HT1080 (cell line): ENCODE measurements around the gene ELMO1. TPM values are rescaled to one million over a fixed set of nuclear protein-coding genes. Genes with fewer than 3 reads are reported as not detected.

ENCODE experiments used
- DNase-seq: peaks from one replicate; pipeline ENCODE4 v3.0.0-alpha.2; 2015; ENCODE audit warnings: low read depth
- total RNA-seq: library from RNA; depleted of rRNA; stranded (reverse); fragments of >200 nt; shearing (Covaris generic); gene quantifications from 2 replicates; pipeline ENCODE4 v1.2.3, GENCODE V29; 2014

The ELMO1 gene
- total RNA-seq, 1 experiment from 2014 or later, result 12.3 TPM

DNA sequence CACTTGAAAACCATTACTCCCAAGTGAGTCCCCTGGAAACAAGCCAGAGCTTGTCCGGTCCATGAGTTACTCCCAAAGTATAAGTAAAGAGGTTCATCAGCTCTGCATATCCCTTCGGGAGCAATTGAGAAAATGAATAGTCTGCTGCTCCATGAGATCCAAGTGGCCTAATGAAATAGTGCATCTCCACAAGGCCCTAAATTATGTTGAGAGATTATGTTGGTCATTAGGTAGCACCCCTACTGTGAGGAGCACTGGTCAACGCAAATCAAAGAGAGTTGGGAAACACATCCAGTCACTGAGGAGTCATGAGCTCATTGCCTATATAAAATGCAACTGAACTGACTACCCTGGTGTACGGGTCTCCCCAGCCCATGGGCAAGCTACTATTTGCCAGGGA, 518.9 kb downstream of the ELMO1 start:
- DNase-seq, result no peak

GRCh38 chr7:36928718-36929117, 519.9 kb downstream of the ELMO1 start:
- no peak for DNase-seq

DNA sequence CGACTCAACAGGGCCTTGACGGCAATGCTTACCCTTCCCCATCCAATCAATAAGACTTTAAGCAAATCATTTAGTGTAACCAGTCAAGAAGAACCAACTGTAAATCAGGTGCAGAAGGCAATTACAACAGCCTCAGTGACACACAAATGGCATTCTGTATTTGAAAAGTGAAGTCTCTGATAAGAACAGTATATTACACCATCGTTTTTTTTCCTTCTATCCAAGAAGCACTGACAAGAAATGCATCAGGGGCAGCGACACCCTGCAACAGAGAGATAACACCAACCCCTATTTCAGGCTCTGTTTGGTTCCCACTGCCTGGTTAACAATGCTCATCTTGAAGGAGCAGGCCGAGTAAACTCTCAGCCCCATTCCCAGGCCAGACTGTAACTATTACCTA, 520.4 kb downstream of the ELMO1 start:
- DNase-seq, result no peak

- no peak for DNase-seq
Measured at GRCh38 chr7:36925691-36926090, 523.0 kb downstream of the ELMO1 start.

GRCh38 chr7:36925207-36925606, 523.5 kb downstream of the ELMO1 start:
- DNase-seq, result no peak

DNA sequence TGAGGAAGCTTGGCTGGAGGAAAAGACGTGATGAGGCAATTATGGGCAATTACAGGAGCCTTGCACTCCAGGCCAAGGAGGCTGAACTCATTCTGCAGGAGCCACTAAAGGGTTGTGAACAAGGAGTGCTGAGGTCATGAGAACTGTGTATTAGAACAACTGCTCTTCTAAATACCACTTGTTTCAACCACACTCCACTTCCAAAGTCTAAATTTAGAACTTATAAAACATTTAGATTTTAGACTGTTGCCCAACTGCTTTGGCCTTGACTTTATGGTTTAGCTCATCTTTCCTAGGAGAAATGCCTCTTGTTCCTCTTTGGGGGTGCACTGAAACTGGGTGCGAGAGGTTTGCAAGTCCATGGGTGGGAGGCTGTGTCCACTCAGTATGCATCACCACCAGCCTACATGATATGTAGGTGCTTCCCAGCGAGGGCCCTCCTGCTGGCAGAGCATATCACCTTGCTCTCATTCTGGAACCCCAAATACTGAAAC, 524.7 kb downstream of the ELMO1 start:
- DNase-seq, result no peak

- no peak for DNase-seq
Measured at GRCh38 chr7:36923185-36923584, 525.5 kb downstream of the ELMO1 start.

- no peak for DNase-seq
Measured at GRCh38 chr7:36920433-36920832, 528.2 kb downstream of the ELMO1 start.

- no peak for DNase-seq
Measured at GRCh38 chr7:36919738-36920137, 528.9 kb downstream of the ELMO1 start.

DNA sequence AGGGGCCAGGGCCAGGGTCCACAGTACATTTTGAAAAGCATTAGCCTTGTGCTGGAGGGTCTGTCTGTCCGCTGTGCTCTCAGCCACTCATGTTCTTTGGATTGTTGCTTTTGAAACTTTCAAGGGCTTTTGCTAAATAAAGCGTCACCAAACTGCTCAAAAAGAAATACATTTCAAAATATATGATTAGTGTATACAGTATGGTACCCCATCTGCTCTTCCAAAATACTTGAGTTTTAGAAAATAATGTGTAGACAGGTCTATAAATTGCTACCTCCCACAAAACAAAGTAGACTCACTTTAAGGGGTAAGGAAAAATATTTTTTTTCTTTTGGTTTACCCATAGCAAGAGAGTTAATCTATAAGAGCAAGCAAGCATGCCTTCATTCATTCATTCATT, 530.1 kb downstream of the ELMO1 start:
- no peak for DNase-seq

- DNase-seq, result no peak
Measured at GRCh38 chr7:36916619-36917018, 532.0 kb downstream of the ELMO1 start.

DNA sequence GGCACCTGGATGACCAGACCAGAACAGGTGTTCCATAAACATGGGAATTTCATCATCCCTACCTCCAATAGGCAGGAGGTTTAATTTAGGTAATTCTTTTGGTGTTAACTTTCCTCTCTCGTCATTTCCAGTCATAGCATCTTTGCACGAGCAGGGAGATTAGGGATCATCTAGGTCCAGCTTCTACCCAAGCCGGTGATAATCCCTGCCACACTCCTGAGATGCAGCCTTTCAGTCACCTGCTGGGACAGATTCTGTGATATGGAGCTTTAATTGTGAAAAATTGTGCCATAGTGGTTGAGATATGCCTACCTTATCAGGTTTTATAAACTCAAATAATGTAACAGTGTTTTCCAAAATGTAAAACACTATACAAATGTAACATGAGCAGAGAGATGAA, 532.5 kb downstream of the ELMO1 start:
- no peak for DNase-seq

DNA sequence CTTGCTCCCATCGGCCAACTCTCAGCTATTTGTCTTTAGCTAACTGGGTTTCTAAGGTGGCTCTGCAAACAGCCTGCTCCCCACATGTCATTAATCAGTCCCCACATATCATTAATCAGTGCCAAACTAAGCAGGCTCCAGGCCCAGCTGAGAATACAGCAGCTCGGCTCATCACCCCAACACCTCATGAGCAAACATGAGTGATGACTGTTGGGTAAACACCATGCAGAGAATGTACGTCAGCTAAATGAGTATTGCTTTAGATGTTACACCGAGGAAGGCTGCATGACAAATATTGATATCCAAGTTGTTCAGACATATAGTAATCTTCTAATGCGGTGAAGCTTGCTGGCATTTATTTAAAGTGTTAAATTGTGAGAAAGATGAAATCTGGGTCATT, 536.9 kb downstream of the ELMO1 start:
- no peak for DNase-seq

DNA sequence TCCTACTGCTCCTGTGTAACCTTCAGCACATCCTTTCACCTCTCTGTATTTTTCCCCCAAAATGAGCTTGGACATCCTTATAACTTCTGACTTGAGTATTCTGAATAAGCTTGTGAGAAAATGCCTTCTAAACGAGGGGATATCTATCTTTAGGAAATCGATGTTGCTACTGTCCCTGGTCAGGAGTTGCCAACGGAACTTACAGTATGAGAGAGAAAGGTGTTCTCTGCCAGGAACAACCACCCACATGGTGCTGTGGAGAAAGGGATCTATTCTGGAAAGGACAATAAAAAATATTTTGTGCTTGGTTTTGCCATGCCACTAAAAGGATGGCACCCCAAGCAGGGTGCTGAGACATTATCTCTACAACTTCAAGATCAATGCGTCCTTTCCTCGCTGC, 537.8 kb downstream of the ELMO1 start:
- no peak for DNase-seq

GRCh38 chr7:36910401-36910800, 538.3 kb downstream of the ELMO1 start:
- DNase-seq, result no peak

- no peak for DNase-seq
Measured at GRCh38 chr7:36906956-36907635, 541.6 kb downstream of the ELMO1 start.

DNA sequence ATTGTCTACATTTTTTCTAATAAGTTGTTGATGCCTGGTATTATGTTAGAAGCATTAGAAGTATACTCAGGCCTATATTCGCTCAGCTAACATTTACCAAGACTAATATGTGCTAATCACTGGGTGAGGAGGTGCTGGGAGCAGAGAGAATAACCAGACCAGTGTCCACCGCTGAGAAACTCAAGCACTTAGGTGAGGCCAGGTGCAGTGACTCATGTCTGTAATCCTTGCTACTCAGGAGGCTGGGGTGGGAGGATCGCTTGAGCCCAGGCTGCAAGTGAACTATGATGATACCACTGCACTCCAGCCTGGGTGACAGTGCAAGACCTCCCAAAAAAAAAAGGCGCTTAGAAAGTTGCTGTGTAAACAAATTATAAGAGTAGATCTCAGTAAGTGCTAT, 542.2 kb downstream of the ELMO1 start:
- DNase-seq, result no peak

- DNase-seq, result no peak
Measured at GRCh38 chr7:36905841-36906240, 542.8 kb downstream of the ELMO1 start.

GRCh38 chr7:36904802-36905201, 543.9 kb downstream of the ELMO1 start:
- DNase-seq, result no peak

GRCh38 chr7:36904101-36904500, 544.6 kb downstream of the ELMO1 start:
- no peak for DNase-seq

GRCh38 chr7:36900988-36901710, 547.5 kb downstream of the ELMO1 start:
- DNase-seq, result no peak

GRCh38 chr7:36898186-36898585, 550.5 kb downstream of the ELMO1 start:
- no peak for DNase-seq
